HG03571 (cell line): ENCODE results near the gene NTN4.
"Not testable (repeated sequence)": the region's sequence is repeated elsewhere in the genome, so short reads cannot be mapped to it uniquely, and the experiment has no call there.

Experiments used
- ATAC-seq: cut with Tn5 transposase; IDR thresholded peaks from one replicate; pipeline ENCODE4 v1.9.1; 2021; ENCODE audit not compliant: unreplicated experiment

The NTN4 gene

GRCh38 chr12:95756362-95756761 is 34.2 kb downstream of the NTN4 start:
- ATAC-seq: no peak

- ATAC-seq: no peak
Observed at GRCh38 chr12:95755261-95755865, 35.2 kb downstream of the NTN4 start.

DNA sequence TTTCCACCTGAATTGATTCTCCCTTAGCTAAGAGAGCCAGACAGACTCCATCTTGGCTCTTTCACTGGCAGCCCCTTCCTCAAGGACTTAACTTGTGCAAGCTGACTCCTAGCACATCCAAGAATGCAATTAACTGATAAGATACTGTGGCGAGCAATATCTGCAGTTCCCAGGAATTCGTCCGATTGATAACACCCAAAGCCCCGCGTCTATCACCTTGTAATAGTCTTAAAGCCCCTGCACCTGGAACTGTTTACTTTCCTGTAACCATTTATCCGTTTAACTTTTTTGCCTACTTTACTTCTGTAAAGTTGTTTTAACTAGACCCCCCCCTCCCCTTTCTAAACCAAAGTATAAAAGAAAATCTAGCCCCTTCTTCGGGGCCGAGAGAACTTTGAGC is 44.5 kb downstream of the NTN4 start:
- ATAC-seq: not testable (repeated sequence)

- no peak for ATAC-seq
Observed at GRCh38 chr12:95742586-95742985, 48.0 kb downstream of the NTN4 start.

DNA sequence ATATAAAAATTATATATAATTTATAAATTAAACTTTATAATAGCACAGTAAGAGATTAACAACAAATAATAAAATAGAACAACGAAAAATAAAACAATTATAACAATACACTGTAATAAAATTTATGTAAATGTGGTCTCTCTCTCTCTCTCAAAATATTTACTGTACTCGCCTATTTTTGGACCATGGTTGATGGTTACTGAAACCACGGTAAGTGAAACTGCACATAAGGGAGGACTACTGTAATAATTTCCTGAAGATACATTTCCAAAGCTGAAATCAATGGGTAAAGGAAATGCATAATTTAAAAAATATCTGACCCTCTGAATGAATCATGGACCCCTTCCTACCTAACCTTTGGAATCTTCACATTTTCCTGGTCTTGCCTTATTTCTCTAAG is 48.9 kb downstream of the NTN4 start:
- ATAC-seq: no peak

GRCh38 chr12:95740751-95741150 is 49.8 kb downstream of the NTN4 start:
- no peak for ATAC-seq

DNA sequence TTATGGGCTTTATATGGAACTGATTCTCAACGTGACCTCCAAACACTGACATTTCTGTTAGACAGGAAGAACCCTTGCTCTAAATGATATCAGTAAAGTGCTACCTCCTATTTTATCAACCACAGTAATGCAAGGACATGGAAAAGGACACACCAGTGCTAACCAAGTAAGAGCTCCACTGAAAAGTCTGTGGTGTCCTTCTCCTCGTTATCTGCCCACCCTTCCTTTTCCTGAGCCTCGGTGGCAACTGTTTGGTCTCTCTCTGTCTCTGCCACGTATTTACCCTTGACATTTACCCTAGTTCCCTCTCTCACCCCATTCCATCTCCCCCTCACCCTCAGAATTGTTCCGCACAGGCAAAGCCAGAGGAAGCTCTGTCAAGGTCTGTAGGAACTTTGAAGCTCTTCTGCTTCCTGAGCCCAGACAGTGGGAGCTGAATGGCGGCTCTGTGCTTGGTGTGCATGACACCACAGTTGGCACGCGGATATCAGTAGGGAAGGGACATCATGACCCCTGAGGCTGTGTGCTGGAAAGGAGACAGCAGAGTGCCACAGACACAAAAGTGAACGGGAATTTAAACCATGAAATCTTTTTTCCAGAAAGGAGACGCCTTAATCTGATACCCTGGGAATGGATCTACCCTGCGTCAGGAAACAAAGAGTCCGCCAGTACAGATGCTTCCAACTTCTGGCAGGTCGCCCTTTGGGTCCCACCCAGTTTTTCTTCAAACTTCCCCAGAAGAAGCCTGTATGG is 50.8 kb downstream of the NTN4 start:
- no peak for ATAC-seq

DNA sequence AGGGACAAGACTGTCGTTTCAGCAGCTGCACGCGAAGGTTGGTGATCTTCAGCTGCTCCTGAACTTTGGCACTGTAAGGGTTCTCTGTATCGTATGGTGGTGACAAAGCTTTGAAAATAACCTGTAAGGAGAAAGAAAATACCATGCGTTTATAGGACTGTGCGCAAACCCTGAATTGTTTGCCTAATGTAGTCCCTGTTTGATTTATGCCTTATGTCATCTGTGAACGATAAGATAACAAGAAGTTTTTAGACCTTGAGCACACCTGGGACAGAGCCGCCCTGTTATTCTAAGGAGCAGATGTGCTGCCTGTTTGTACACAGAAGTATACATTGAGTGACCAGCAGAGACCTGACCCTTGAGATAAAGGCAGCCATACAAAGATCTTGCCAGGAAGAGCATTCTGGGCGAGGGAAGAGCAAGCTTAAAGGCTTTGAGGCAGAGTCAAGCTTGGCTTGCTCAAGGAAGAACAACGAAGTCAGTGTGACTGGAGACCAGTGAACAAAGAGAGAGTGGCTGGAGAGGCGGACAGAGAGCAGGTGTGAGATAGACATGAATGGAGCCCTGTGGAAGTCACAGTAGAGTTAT is 52.4 kb downstream of the NTN4 start:
- ATAC-seq: no peak

DNA sequence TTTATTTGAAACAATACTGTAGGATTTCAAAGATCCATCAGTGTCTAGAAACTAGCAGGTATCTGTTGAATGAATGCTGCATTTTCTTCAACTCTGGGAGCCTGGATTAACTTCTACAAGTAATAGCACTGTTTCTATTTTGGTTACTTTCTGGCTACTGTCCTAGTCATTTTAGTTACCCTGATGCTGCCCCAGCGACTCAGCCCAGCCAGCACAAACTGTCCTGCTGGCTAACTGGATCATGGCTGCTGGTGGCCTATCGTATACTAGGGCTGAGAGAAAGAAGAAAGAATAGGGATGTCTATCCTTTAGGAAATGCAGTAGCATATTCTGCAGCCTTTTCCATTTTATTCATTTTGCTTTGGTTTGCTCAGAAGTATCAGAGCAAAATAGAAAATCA is 53.9 kb downstream of the NTN4 start:
- no peak for ATAC-seq

DNA sequence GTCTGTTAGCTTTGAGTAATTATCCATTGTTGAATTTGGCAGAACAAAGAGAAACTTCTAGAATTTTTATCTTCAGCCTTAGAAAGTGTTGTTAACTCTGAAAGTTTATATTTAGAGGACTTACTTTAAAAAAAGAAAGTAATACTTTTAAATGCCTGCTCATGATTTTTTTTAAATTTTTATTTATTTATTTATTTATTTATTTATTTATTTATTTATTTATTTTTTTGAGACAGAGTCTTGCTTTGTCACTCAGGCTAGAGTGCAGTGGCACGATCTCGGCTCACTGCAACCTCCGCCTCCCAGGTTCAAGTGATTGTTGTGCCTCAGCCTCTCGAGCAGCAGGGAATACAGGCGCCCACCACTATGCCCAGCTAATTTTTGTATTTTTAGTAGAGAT is 54.8 kb downstream of the NTN4 start:
- ATAC-seq: not testable (repeated sequence)

GRCh38 chr12:95733141-95733825 is 57.3 kb downstream of the NTN4 start:
- no peak for ATAC-seq

GRCh38 chr12:95731519-95731958 is 59.0 kb downstream of the NTN4 start:
- peak; percentile 86 for ATAC-seq

GRCh38 chr12:95730457-95730856 is 60.1 kb downstream of the NTN4 start:
- no peak for ATAC-seq

DNA sequence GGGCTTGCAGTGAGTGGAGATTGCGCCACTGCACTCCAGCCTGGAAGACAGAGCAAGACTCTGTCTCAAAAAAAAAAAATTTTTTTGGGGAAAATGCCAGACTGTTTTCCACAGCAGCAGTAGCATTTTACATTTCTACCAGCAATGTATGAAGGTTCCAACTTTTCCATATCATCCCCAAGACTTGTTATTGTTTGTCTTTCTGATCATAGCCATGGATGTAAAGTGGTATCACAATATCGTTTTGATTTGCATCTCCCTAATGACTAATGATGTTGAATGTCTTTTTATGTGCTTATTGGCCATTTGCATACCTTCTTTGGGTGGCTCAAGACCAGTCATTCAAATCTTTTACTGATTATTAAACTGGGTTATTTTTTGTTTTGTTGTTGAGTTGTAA is 63.7 kb downstream of the NTN4 start:
- ATAC-seq: no peak

DNA sequence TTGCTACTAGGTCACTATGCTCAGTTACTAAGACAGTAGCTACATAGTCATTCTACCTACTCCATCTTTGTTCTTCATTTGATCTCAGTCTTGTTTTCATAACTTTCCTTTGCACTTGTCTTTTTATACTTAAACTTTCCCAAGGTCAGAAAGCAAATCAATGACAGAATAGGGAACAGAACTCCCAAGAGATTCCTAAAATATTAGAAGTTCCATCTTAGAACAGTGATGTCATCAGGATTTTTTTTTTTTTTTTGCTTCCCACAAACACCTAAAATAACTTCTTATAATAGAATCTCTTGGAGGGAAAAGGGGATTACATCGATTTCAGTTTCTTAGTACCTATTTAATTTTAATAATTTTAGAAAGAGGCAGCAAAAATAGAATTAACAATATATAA is 65.8 kb downstream of the NTN4 start:
- no peak for ATAC-seq

DNA sequence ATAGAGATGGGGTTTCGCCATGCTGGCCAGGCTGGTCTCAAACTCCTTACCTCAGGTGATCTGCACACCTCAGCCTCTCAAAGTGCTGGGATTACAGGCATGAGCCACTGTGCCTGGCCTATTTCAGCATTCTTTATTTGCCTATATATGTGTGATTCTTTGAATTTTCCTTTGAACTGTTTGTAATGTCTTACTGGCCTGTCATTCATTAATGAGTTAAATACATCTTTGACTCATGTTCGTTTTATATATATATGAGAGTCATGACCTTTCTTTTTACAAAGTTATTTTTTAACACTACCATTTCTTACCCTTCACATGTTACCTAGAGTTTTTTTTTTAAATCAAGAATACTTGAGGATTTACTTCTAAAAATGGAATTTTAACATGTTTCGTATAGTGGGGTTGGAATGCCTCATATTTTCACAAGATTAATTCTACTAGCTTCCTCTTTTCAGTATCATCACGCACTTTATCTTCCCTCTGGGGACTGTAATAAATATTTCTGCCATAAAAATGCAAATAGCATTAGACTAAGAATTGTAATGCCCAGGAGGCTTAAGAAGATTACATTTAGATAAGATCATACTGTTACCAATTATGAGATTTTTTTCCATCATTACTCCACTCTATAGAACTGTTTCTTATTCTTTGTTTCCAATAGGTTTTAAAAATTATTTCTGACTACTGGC is 66.7 kb downstream of the NTN4 start:
- ATAC-seq: no peak

DNA sequence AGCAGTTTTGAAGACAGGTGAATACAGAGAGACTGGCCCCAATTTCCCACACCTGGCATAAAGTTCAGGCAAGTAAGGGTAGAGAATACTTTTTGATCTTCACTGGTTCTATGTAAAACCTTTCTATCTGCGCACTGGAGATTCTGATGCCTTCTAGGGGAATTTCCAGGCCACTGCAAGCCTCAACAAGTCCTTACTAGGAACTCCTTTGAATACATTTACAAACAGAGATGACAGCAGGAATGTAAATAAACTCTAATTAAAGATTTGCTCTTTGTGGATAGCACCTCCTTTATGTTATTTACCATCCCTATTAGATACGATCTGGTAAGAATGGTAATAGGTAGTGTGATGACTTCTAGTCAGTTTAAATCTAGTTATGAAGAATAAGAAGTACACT is 69.2 kb downstream of the NTN4 start:
- no peak for ATAC-seq

- ATAC-seq: no peak
Observed at GRCh38 chr12:95720146-95720545, 70.4 kb downstream of the NTN4 start.

GRCh38 chr12:95718772-95719171 is 71.8 kb downstream of the NTN4 start:
- ATAC-seq: no peak

GRCh38 chr12:95718006-95718431 is 72.5 kb downstream of the NTN4 start:
- ATAC-seq: no peak

GRCh38 chr12:95717316-95717928 is 73.1 kb downstream of the NTN4 start:
- ATAC-seq: no peak
